A172 (cell line): ENCODE measurements around the gene VWA8. TPM values are rescaled to one million over a fixed set of nuclear protein-coding genes. Genes with fewer than 3 reads are reported as not detected.
"Not testable (repeated sequence)": the region's sequence is repeated elsewhere in the genome, so short reads cannot be mapped to it uniquely, and the experiment has no call there.

Experiments
- DNase-seq: peaks from one replicate; pipeline ENCODE4 v3.0.0-alpha.2; 2015; ENCODE audit warnings: low spot score
- total RNA-seq: library from RNA; depleted of rRNA; stranded (reverse); fragments of >200 nt; shearing (Covaris generic); gene quantifications from 2 replicates; pipeline ENCODE4 v1.2.3, GENCODE V29; 2014

VWA8 gene
- total RNA-seq, 1 experiment from 2014 or later: 8.6 TPM

DNA sequence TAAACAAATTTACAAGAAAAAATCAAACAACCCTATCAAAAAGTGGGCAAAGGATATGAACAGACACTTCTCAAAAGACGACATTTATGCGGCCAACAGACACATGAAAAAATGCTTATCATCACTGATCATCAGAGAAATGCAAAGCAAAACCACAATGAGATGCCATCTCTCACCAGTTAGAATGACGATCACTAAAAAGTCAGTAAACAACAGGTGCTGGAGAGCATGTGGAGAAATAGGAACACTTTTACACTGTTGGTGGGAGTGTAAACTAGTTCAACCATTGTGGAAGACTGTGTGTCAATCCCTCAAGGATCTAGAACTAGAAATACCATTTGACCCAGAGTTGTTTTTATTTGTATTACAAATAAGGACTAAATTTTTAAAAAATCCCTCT is 215.4 kb downstream of the VWA8 start:
- DNase-seq: not testable (repeated sequence)

DNA sequence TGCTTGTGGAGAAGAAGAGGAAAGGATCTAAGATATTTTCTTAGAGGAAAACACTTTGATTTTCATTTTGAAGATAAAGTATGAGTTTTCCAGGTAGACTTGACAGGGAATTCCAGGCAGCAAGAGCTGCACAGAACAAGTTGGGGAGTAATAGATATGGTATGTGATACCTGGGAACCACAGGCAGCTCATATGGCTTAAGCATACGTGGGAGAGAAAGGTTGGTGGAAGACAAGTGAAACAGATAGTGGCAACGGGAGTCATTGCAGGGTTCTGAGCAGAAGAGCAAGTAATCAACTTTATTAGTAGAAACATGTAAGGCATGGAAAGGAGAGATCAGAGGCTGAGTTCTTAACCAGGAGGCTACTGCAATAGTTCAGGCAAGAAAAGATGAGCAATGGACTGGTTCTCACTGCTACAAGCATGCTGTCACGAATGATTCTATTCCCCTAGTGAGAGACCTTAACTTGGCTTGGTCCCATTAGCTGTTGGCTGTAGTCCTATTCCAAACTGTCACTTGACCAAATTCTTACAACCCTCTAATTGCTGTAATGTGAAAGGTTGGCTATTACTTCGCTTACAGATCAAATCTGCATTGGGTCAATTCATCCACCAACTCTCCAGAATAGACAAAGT is 217.9 kb downstream of the VWA8 start:
- no peak for DNase-seq

- DNase-seq: no peak
Observed at GRCh38 chr13:41740479-41740878, 220.4 kb downstream of the VWA8 start.

DNA sequence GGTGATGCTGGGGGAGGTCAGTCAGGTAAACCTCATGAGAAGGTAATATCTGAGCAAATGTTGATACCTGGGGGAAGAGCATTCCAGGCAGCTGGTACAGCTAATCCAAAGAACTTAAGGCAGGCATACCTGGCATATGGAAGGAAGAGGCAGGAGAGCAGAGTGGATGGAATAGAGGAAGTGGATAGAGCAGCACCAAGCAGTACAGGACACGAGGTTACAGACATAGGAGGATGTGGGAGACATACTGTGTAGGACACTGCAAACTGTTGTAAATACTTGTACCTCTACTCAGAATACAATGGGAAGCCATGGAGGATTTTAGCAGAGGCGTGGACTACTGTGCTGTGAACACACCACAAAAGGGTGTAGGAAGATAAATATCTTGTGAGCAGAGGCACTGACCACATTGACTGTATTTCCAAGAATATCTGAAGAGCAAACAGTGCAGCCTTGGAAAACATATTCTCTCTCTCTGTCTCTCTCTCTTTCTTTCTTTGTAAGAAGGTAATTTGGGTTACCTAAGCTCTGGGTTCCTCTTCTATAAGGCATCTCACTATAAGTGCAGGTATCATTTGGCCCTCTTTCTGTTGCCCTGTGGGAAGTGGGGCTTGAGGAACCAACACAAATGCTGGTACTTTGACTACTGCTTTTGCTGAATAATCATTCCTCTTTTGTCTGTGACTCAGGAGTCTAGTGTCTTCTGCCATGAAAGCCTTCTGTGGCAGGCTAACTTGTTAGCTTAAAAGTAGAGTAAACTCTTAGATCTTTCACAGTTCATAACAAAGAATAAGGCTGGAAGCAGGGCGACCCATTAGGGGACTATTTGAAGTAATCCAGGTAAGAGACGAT is 238.0 kb downstream of the VWA8 start:
- no peak for DNase-seq

GRCh38 chr13:41720839-41721561 is 239.9 kb downstream of the VWA8 start:
- DNase-seq: no peak

DNA sequence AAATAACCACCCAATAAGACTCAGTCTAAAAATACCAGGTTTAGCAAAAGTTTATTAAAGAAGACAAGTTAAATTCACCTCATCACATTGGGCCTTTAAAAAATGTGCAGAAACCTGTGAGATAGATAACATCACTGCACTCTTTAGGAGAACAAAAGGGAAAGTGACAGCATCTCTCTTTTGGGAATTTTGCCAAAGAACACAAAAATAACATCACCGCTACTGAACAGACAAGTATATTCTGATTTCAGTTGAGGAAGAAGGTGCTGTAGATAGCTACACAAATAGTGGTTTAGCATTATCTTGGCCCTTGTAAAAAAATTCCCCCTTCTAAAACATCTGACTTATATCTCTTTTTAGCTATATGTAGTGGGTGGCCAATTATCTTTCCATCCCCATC is 244.7 kb downstream of the VWA8 start:
- no peak for DNase-seq

GRCh38 chr13:41713405-41713804 is 247.5 kb downstream of the VWA8 start:
- no peak for DNase-seq

DNA sequence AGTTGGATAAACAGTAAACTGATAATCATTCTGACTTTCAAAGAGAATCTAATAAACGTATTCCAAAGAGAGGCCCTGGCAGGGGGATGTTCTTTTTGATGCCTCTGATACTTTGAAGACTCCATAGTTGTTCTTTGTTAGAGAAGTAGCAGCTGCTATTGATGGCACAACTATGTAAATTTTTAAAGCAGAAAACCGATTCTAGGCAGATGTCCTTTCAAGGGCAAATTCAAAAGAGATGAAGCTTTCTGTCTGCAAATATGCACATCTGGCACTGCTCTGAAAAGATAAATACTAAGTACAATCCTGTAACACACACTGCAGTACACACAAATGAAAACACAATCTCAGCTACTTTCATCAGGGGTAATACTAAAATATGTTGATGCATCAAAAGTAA is 250.1 kb downstream of the VWA8 start:
- DNase-seq: no peak

DNA sequence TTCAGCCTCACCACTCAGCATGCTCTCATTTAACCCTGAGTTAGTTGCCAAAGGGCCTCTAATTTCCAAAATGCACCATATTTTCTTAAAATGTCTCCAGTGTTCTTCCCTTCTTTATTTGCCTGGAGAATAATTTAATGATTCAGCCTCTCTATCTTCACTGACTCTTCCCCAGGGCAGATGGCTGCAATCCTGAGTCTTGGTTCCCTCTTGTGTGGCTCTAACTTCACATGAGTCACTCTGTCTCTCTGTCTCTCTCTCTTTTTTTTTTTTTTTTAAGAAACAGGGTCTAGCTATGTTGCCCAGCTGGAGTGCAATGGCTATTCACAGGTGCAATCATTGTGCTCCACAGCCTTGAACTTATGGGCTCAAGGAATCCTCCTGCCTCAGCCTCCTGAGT is 251.4 kb downstream of the VWA8 start:
- no peak for DNase-seq

DNA sequence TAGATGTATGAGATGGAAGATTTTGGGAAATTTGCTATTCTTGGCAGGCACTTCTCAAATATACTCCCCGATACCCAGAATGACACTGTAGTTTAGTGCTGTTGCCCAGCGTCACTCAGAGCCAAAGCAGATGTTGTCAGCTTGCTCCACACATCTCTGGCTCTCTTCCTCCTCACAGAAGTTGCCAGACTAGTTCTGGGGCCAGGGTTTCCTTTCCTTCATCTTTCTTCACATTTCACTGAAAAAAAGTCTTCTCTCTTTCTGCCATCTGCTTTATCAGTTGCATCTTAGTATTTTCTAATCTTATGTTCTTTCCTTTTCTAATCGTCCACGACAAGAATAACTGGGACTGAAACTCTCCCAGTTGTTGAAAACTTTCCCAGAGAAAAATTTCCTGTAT is 252.2 kb downstream of the VWA8 start:
- DNase-seq: no peak

GRCh38 chr13:41707194-41707821 is 253.6 kb downstream of the VWA8 start:
- DNase-seq: no peak

DNA sequence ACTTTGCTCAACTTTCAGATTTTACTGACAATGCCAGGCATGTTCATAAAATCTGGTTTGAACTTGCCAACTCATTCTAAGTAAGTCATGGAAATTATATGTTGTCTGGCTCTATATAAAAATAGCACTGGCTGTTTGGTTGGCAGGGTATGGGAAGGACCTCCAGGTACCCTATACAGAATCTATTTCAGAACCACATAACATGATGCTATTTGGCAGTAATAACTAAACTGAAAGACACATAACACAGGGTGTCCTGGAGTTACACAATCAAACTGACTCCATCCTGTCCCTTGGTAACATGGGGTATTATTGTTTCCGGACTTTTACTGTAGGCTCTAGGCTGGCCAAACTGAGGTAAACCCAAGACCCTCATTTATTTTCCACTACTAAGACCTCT is 254.8 kb downstream of the VWA8 start:
- no peak for DNase-seq

- DNase-seq: no peak
Observed at GRCh38 chr13:41702540-41702939, 258.4 kb downstream of the VWA8 start.

- DNase-seq: no peak
Observed at GRCh38 chr13:41701676-41702075, 259.2 kb downstream of the VWA8 start.

DNA sequence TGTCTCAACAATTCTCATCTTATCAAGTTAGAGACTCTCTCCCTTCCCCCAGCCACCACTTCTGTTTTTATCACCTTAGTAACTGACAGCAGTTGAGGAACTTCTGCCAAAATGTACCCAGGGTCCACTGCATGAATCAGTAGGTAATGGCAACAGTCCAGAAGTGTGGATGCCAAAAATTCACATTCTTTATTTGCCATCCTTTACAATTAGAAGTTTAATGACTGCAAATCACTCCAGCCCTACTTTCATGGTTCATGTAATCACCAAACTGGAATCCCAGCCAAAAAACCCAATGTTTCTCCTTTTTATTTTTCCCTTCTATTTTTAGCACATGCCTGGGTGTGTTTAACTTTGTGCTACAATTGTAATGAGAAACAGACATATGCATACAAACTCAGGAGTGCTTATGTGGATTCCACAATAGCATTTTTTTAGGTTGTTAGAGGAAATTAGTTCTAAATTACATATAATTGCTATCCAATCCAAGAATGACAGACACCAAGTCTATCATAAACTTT is 260.1 kb downstream of the VWA8 start:
- DNase-seq: peak; percentile 69

DNA sequence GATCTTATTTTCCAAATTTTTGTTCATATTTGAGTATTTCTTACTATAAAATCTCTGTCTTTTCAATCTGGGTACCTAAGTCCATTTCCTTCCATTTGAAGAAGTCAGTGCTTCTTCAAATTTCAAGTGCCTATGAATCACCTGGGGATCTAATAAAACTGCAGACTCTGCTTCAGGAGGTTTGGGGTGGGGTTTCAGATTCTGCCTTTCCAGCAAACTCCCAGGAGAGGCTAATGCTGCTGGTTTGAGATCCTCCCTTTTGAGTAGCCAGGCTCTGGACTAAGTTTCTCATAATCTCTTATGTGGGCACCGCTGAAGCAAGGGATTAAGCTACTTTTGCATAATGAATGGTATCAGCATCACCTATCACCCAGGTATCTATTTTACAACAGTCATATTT is 261.1 kb downstream of the VWA8 start:
- no peak for DNase-seq

GRCh38 chr13:41697578-41697977 is 263.3 kb downstream of the VWA8 start:
- DNase-seq: no peak

GRCh38 chr13:41696163-41697003 is 264.5 kb downstream of the VWA8 start:
- DNase-seq: peak; percentile 53

GRCh38 chr13:41694545-41695301 is 266.2 kb downstream of the VWA8 start:
- DNase-seq: peak; percentile 77

DNA sequence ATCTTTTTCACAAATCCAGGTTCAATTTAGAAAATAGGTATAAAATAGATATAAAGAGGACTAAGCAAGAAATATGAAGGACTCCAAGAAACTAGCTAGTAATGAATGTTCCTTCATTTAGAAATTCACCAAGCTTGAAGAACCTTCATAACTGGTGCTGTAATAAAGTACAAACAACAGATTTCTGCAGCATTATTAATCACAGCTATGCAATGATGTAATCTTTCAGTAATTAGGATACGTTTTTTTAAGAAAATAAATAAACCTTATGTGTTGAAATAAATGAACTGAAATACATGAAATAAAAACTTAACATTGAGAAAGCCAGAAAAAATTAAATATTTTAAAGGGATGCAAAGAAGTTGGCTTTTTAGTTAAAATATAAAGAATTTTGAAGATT is 267.5 kb downstream of the VWA8 start:
- no peak for DNase-seq
